HepG2 (cell line): ENCODE measurements around the gene FAM131C. TPM values are rescaled to one million over a fixed set of nuclear protein-coding genes. Genes with fewer than 3 reads are reported as not detected.

Source experiments
- ATF7 ChIP-seq, 2 experiments: fragments of 450-650 bp in 1 of 2; sonication (generic) in 1 of 2; formaldehyde crosslinking in 1 of 2; IDR thresholded peaks; 2 replicates each; pipeline versions ENCODE4 v1.4.0 to v1.6.1; 2016 to 2020; ENCODE audit warnings: antibody characterized with exemption in 1 of 2, mild to moderate bottlenecking in 1 of 2, missing genetic modification reagents in 1 of 2
- LCORL ChIP-seq, 2 experiments: fragments of 450-650 bp in 1 of 2; sonication (generic) in 1 of 2; formaldehyde crosslinking in 1 of 2; IDR thresholded peaks; 2 replicates each; pipeline versions ENCODE4 v1.5.0 to v1.6.1; 2017 to 2020; ENCODE audit warnings: antibody characterized with exemption in 1 of 2, missing genetic modification reagents in 1 of 2
- MIER2 ChIP-seq: IDR thresholded peaks from 2 replicates; pipeline ENCODE4 v1.6.1; 2016; ENCODE audit warnings: missing biosample characterization, missing genetic modification reagents
- MZF1 ChIP-seq: sonication (generic); formaldehyde crosslinking; IDR thresholded peaks from 2 replicates; pipeline ENCODE4 v1.8.1; 2023; ENCODE audit warnings: mild to moderate bottlenecking, missing genetic modification reagents, borderline replicate concordance
- NFKB2 ChIP-seq: sonication (generic); formaldehyde crosslinking; IDR thresholded peaks from 2 replicates; pipeline ENCODE4 v1.4.0; 2020; ENCODE audit warnings: missing genetic modification reagents, borderline replicate concordance
- PHF20 ChIP-seq: sonication (generic); formaldehyde crosslinking; IDR thresholded peaks from 2 replicates; pipeline ENCODE4 v1.5.0; 2020; ENCODE audit warnings: mild to moderate bottlenecking, missing genetic modification reagents
- PRPF4 ChIP-seq: fragments of 200-400 bp; formaldehyde crosslinking; IDR thresholded peaks from 2 replicates; pipeline ENCODE4 v1.6.1; 2016; ENCODE audit warnings: low read length, low read depth; ENCODE audit not compliant: poor library complexity, severe bottlenecking
- RAD21 ChIP-seq: fragments of 450-650 bp; formaldehyde crosslinking; IDR thresholded peaks from 2 replicates; pipeline ENCODE4 v1.5.0; 2020; ENCODE audit warnings: mild to moderate bottlenecking
- TCF12 ChIP-seq, 2 experiments: fragments of 450-650 bp in 1 of 2; sonication (generic) in 1 of 2; formaldehyde crosslinking in 1 of 2; IDR thresholded peaks; 2 replicates each; pipeline versions ENCODE4 v1.6.1 to v1.8.0; 2017 to 2022; ENCODE audit warnings: antibody characterized with exemption in 1 of 2, mild to moderate bottlenecking in 1 of 2, missing genetic modification reagents in 1 of 2, moderate library complexity in 1 of 2
- TP53 ChIP-seq: sonication (generic); formaldehyde crosslinking; conservative IDR thresholded peaks from 2 replicates; pipeline ENCODE4 v1.4.0; 2020; ENCODE audit warnings: missing genetic modification reagents
- ZFAT ChIP-seq: sonication (generic); formaldehyde crosslinking; conservative IDR thresholded peaks from 2 replicates; pipeline ENCODE4 v1.8.1; 2023; ENCODE audit warnings: missing genetic modification reagents, inconsistent platforms
- ZIK1 ChIP-seq: sonication (generic); formaldehyde crosslinking; IDR thresholded peaks from 2 replicates; pipeline ENCODE4 v1.5.0; 2020; ENCODE audit warnings: mild to moderate bottlenecking, low read depth, missing genetic modification reagents, borderline replicate concordance
- ZNF383 ChIP-seq: sonication (generic); formaldehyde crosslinking; IDR thresholded peaks from 2 replicates; pipeline ENCODE4 v1.4.0; 2020; ENCODE audit warnings: missing genetic modification reagents, mild to moderate bottlenecking, borderline replicate concordance
- ZNF530 ChIP-seq: sonication (generic); formaldehyde crosslinking; IDR thresholded peaks from 2 replicates; pipeline ENCODE4 v1.5.0; 2020; ENCODE audit warnings: low read depth, mild to moderate bottlenecking, missing genetic modification reagents
- ZNF737 ChIP-seq: sonication (generic); formaldehyde crosslinking; IDR thresholded peaks from 2 replicates; pipeline ENCODE4 v1.5.0; 2020; ENCODE audit warnings: missing genetic modification reagents, mild to moderate bottlenecking, borderline replicate concordance
- ZNF781 ChIP-seq: sonication (generic); formaldehyde crosslinking; IDR thresholded peaks from 2 replicates; pipeline ENCODE4 v1.5.1; 2020; ENCODE audit warnings: borderline replicate concordance, mild to moderate bottlenecking, missing genetic modification reagents; ENCODE audit errors: not compliant biosample characterization
- polyA plus RNA-seq, 8 experiments: library from polyadenylated mRNA; depleted of rRNA in 3 of 8; stranded (reverse) in 7 of 8; unstranded in 1 of 8; fragments of >200 nt; fragmentation: Illumina TruSeq in 4 of 8; extraction: Trizol in 4 of 8; gene quantifications; 2 replicates each; pipeline versions ENCODE4 v1.2.1 to v1.2.3, GENCODE V29; 2011 to 2016; ENCODE audit warnings: low read depth in 4 of 8, missing spikeins in 1 of 8, mixed read lengths in 1 of 8; ENCODE audit not compliant: insufficient read depth in 1 of 8
- total RNA-seq, 5 experiments: library from RNA; depleted of rRNA; stranded (reverse); fragments of >200 nt; fragmentation: Illumina TruSeq; extraction: Trizol; gene quantifications; 2 replicates each; pipeline ENCODE4 v1.2.3, GENCODE V29; 2016; ENCODE audit warnings: low read depth in 1 of 5
- TF ChIP-seq, protein P1 (sequence below): sonication (generic); formaldehyde crosslinking; IDR thresholded peaks from 2 replicates; pipeline ENCODE4 v1.4.0; 2020; ENCODE audit warnings: missing genetic modification reagents
- TF ChIP-seq, protein P2 (sequence below): sonication (generic); formaldehyde crosslinking; IDR thresholded peaks from 2 replicates; pipeline ENCODE4 v1.4.0; 2020; ENCODE audit warnings: missing genetic modification reagents
- TF ChIP-seq, protein P3 (sequence below): IDR thresholded peaks from 2 replicates; pipeline ENCODE4 v1.6.1; 2018; ENCODE audit warnings: missing genetic modification reagents
- TF ChIP-seq, protein P4 (sequence below): IDR thresholded peaks from 2 replicates; pipeline ENCODE4 v1.6.1; 2016; ENCODE audit warnings: missing compliant biosample characterization, missing genetic modification reagents, borderline replicate concordance

The FAM131C gene
- total and polyA plus RNA-seq, 2 of the 13 experiments (the other 11 are each of a cell fraction or from before 2014, with no cell fraction given), result 0.07 TPM; not detected in 1

DNA sequence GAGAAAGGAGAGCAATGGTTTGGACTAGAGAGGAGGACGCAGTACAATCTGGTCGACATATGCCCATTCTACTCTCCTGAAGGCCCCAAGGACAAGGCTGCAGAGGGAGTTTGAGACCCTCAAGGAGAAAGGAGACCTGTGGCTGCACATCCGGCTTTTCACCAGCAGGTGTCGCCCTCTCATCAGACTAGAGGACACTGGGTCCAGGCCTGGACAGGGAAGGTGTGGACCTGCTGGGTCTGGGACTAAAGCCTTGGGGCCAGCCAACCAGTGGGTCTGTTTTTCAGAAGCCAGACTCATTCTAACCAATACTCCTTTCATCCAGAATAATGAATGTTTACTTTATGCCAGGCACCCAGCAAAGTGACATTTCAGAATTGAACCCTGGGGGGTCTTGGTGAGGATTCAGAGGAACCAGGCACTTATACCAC lies 64.4 kb downstream of the FAM131C start (continued):
- TF ChIP-seq ZNF737 (CRISPR knock-in tag) (no peak), ZFAT (CRISPR knock-in tag) (no peak), LCORL (IDR thresholded peaks at IDR 0.05) (no peak), LCORL (CRISPR knock-in tag; IDR thresholded peaks at IDR 0.05) (no peak), MZF1 (CRISPR knock-in tag) (no peak), ATF7 (IDR thresholded peaks at IDR 0.05) (no peak), ATF7 (CRISPR knock-in tag; IDR thresholded peaks at IDR 0.05) (no peak), MIER2 (no peak), PHF20 (CRISPR knock-in tag) (no peak), NFKB2 (CRISPR knock-in tag) (no peak), ZNF530 (CRISPR knock-in tag) (no peak), ZNF781 (CRISPR knock-in tag) (no peak), RAD21 (CRISPR knock-in tag) (peak; percentile 88), ZNF383 (CRISPR knock-in tag) (no peak), TP53 (CRISPR knock-in tag) (no peak), ZIK1 (CRISPR knock-in tag) (no peak), TCF12 (IDR thresholded peaks at IDR 0.05) (no peak), TCF12 (CRISPR knock-in tag; IDR thresholded peaks at IDR 0.05) (no peak), PRPF4 (no peak)
- TF ChIP-seq, protein P1, sequence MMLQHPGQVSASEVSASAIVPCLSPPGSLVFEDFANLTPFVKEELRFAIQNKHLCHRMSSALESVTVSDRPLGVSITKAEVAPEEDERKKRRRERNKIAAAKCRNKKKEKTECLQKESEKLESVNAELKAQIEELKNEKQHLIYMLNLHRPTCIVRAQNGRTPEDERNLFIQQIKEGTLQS (CRISPR knock-in tag), result no peak
- TF ChIP-seq, protein P2, sequence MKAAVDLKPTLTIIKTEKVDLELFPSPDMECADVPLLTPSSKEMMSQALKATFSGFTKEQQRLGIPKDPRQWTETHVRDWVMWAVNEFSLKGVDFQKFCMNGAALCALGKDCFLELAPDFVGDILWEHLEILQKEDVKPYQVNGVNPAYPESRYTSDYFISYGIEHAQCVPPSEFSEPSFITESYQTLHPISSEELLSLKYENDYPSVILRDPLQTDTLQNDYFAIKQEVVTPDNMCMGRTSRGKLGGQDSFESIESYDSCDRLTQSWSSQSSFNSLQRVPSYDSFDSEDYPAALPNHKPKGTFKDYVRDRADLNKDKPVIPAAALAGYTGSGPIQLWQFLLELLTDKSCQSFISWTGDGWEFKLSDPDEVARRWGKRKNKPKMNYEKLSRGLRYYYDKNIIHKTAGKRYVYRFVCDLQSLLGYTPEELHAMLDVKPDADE (CRISPR knock-in tag), result no peak
- TF ChIP-seq, protein P3, sequence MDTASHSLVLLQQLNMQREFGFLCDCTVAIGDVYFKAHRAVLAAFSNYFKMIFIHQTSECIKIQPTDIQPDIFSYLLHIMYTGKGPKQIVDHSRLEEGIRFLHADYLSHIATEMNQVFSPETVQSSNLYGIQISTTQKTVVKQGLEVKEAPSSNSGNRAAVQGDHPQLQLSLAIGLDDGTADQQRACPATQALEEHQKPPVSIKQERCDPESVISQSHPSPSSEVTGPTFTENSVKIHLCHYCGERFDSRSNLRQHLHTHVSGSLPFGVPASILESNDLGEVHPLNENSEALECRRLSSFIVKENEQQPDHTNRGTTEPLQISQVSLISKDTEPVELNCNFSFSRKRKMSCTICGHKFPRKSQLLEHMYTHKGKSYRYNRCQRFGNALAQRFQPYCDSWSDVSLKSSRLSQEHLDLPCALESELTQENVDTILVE (CRISPR knock-in tag), result 0 out of 2 replicates have a peak, but pooled peaks have one; percentile 28
- TF ChIP-seq, protein P4, sequence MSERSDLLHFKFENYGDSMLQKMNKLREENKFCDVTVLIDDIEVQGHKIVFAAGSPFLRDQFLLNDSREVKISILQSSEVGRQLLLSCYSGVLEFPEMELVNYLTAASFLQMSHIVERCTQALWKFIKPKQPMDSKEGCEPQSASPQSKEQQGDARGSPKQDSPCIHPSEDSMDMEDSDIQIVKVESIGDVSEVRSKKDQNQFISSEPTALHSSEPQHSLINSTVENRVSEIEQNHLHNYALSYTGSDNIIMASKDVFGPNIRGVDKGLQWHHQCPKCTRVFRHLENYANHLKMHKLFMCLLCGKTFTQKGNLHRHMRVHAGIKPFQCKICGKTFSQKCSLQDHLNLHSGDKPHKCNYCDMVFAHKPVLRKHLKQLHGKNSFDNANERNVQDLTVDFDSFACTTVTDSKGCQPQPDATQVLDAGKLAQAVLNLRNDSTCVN (CRISPR knock-in tag), result peak; percentile 28; the same call in 1 of the 2 replicates
